Measurements from ENCODE around the gene MCC.

The MCC gene

GRCh38 chr5:113257545-113257944 lies 230.7 kb downstream of the MCC start:
- Mint-ChIP-seq H3K9me3 (no peaks in the 10 kb centered on the region), H3K27ac (no peak overlapping the region), H3K36me3 (ENCODE audit: insufficient read depth) (no peaks in the 10 kb centered on the region), H3K27me3 (peaks cover 0 to 15% of the 10 kb centered on the region in 2 donors), H3K4me3 (no peak overlapping the region), H3K4me1 (ENCODE audit: low read depth in 2 of 2) (no peaks in the 10 kb centered on the region)
- ATAC-seq (replicated peaks) (no peak), DNase-seq (no peak)

GRCh38 chr5:113256671-113257452 lies 231.4 kb downstream of the MCC start:
- Mint-ChIP-seq H3K27ac (no peak overlapping the region), H3K36me3 (ENCODE audit: insufficient read depth) (no peaks in the 10 kb centered on the region), H3K27me3 (peaks cover 0 to 18% of the 10 kb centered on the region in 2 donors), H3K4me1 (ENCODE audit: low read depth in 2 of 2) (no peaks in the 10 kb centered on the region), H3K4me3 (no peak overlapping the region), H3K9me3 (no peaks in the 10 kb centered on the region)
- no peak for ATAC-seq (replicated peaks)
- DNase-seq = no peak

GRCh38 chr5:113255579-113256386 lies 232.5 kb downstream of the MCC start:
- Mint-ChIP-seq H3K27ac (no peak overlapping the region), H3K27me3 (peaks cover 0 to 20% of the 10 kb centered on the region in 2 donors), H3K36me3 (ENCODE audit: insufficient read depth) (no peaks in the 10 kb centered on the region), H3K4me1 (ENCODE audit: low read depth in 2 of 2) (no peaks in the 10 kb centered on the region), H3K4me3 (no peak overlapping the region), H3K9me3 (no peaks in the 10 kb centered on the region)
- ATAC-seq (replicated peaks) = no peak
- DNase-seq = no peak

GRCh38 chr5:113255105-113255504 lies 233.1 kb downstream of the MCC start:
- Mint-ChIP-seq H3K27me3 (peaks cover 0 to 20% of the 10 kb centered on the region in 2 donors), H3K4me1 (ENCODE audit: low read depth in 2 of 2) (no peaks in the 10 kb centered on the region), H3K9me3 (no peaks in the 10 kb centered on the region), H3K36me3 (ENCODE audit: insufficient read depth) (no peaks in the 10 kb centered on the region), H3K4me3 (no peak overlapping the region), H3K27ac (no peak overlapping the region)
- no peak for ATAC-seq (replicated peaks)
- DNase-seq = no peak

GRCh38 chr5:113253037-113253436 lies 235.2 kb downstream of the MCC start:
- no peak overlapping the region for H3K27ac Mint-ChIP-seq
- ATAC-seq (replicated peaks) = no peak
- no peaks in the 10 kb centered on the region for H3K36me3 Mint-ChIP-seq (ENCODE audit: insufficient read depth)
- H3K27me3 Mint-ChIP-seq = peaks cover 9 to 32% of the 10 kb centered on the region in 2 donors
- H3K4me1 Mint-ChIP-seq (ENCODE audit: low read depth in 2 of 2) = no peaks in the 10 kb centered on the region
- H3K4me3 Mint-ChIP-seq = no peak overlapping the region
- no peaks in the 10 kb centered on the region for H3K9me3 Mint-ChIP-seq
- DNase-seq = no peak

GRCh38 chr5:113252066-113252465 lies 236.2 kb downstream of the MCC start:
- no peak for DNase-seq
- no peak for ATAC-seq (replicated peaks)
- Mint-ChIP-seq H3K4me3 (no peak overlapping the region), H3K36me3 (ENCODE audit: insufficient read depth) (no peaks in the 10 kb centered on the region), H3K9me3 (no peaks in the 10 kb centered on the region), H3K27me3 (peaks cover 9 to 29% of the 10 kb centered on the region in 2 donors), H3K4me1 (ENCODE audit: low read depth in 2 of 2) (no peaks in the 10 kb centered on the region), H3K27ac (no peak overlapping the region)

GRCh38 chr5:113250341-113250953 lies 237.8 kb downstream of the MCC start:
- Mint-ChIP-seq H3K27ac (no peak overlapping the region), H3K36me3 (ENCODE audit: insufficient read depth) (no peaks in the 10 kb centered on the region), H3K9me3 (no peaks in the 10 kb centered on the region), H3K4me1 (ENCODE audit: low read depth in 2 of 2) (no peaks in the 10 kb centered on the region), H3K4me3 (no peak overlapping the region), H3K27me3 (peaks cover 9 to 29% of the 10 kb centered on the region in 2 donors)
- ATAC-seq (replicated peaks) (no peak), DNase-seq (no peak)

- Mint-ChIP-seq H3K36me3 (ENCODE audit: insufficient read depth) (no peaks in the 10 kb centered on the region), H3K4me1 (ENCODE audit: low read depth in 2 of 2) (no peaks in the 10 kb centered on the region), H3K4me3 (no peak overlapping the region), H3K27me3 (peaks cover 9 to 29% of the 10 kb centered on the region in 2 donors), H3K27ac (no peak overlapping the region), H3K9me3 (no peaks in the 10 kb centered on the region)
- ATAC-seq (replicated peaks) (no peak), DNase-seq (no peak)
These were observed 239.0 kb downstream of the MCC start for GRCh38 chr5:113249206-113249605.

GRCh38 chr5:113246361-113246870 lies 241.8 kb downstream of the MCC start:
- Mint-ChIP-seq H3K4me1 (ENCODE audit: low read depth in 2 of 2) (peaks cover 0 to 2% of the 10 kb centered on the region in 2 donors), H3K27me3 (peaks cover 9 to 23% of the 10 kb centered on the region in 2 donors), H3K4me3 (no peak overlapping the region), H3K9me3 (no peaks in the 10 kb centered on the region), H3K36me3 (ENCODE audit: insufficient read depth) (no peaks in the 10 kb centered on the region), H3K27ac (no peak overlapping the region)
- ATAC-seq (replicated peaks) (no peak), DNase-seq (no peak)

GRCh38 chr5:113245427-113246225 lies 242.6 kb downstream of the MCC start:
- H3K4me3 Mint-ChIP-seq = no peak overlapping the region
- no peak overlapping the region for H3K27ac Mint-ChIP-seq
- DNase-seq (no peak), ATAC-seq (replicated peaks) (no peak)
- peaks cover 0 to 2% of the 10 kb centered on the region in 2 donors for H3K4me1 Mint-ChIP-seq (ENCODE audit: low read depth in 2 of 2)
- H3K36me3 Mint-ChIP-seq (ENCODE audit: insufficient read depth) = no peaks in the 10 kb centered on the region
- H3K9me3 Mint-ChIP-seq = no peaks in the 10 kb centered on the region
- H3K27me3 Mint-ChIP-seq = peaks cover 9 to 23% of the 10 kb centered on the region in 2 donors

GRCh38 chr5:113244966-113245365 lies 243.3 kb downstream of the MCC start:
- peaks cover 9 to 22% of the 10 kb centered on the region in 2 donors for H3K27me3 Mint-ChIP-seq

GRCh38 chr5:113243349-113243664 lies 244.9 kb downstream of the MCC start:
- ATAC-seq (replicated peaks) (no peak), DNase-seq (no peak)
- Mint-ChIP-seq H3K4me1 (ENCODE audit: low read depth in 2 of 2) (peaks cover 0 to 2% of the 10 kb centered on the region in 2 donors), H3K27ac (no peak overlapping the region), H3K27me3 (peaks cover 0 to 11% of the 10 kb centered on the region in 2 donors), H3K36me3 (ENCODE audit: insufficient read depth) (peaks cover 2% of the 10 kb centered on the region), H3K4me3 (no peak overlapping the region), H3K9me3 (no peaks in the 10 kb centered on the region)

More at GRCh38 chr5:113244966-113245365, 243.3 kb downstream of the MCC start:
- Mint-ChIP-seq H3K36me3 (ENCODE audit: insufficient read depth) (no peaks in the 10 kb centered on the region), H3K27ac (no peak overlapping the region), H3K9me3 (no peaks in the 10 kb centered on the region), H3K4me1 (ENCODE audit: low read depth in 2 of 2) (peaks cover 0 to 2% of the 10 kb centered on the region in 2 donors), H3K4me3 (no peak overlapping the region)
- no peak for ATAC-seq (replicated peaks)
- no peak for DNase-seq
